WTC11 (cell line): Measurements from ENCODE around the gene FARP2.

Source experiments
- JUN ChIP-seq: sonication (generic); formaldehyde crosslinking; IDR thresholded peaks from 2 replicates; pipeline ENCODE4 v1.8.0; 2023; ENCODE audit warnings: mild to moderate bottlenecking, missing genetic modification reagents
- ZBTB21 ChIP-seq: sonication (generic); formaldehyde crosslinking; IDR thresholded peaks from 2 replicates; pipeline ENCODE4 v1.8.1; 2023; ENCODE audit warnings: mild to moderate bottlenecking, missing genetic modification reagents, borderline replicate concordance
- TF ChIP-seq, protein P1 (sequence below): sonication (generic); formaldehyde crosslinking; conservative IDR thresholded peaks from 2 replicates; pipeline ENCODE4 v1.8.1; 2022; ENCODE audit warnings: mild to moderate bottlenecking, missing genetic modification reagents

DNA sequence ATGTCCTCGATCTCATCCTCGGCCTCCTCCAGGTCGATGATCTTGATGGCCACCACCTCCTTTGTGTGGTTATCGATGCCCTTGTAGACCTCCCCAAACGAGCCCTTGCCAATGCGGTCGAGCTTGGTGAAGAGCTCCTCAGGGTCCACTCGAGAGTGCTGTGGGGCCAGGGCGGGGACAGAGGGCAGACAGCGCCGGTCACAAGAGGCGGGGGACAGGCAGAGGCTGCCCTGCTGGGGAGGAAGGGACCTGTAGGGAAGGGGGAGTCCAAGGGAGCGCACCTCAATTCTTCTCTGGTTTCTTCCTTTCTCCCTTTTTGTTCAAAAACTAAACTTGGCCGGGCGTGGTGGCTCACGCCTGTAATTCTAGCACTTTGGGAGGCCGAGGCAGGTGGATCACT lies 145.5 kb downstream of the FARP2 start:
- TF ChIP-seq JUN, result no peak
- TF ChIP-seq ZBTB21 (CRISPR knock-in tag), result no peak
- TF ChIP-seq, protein P1, sequence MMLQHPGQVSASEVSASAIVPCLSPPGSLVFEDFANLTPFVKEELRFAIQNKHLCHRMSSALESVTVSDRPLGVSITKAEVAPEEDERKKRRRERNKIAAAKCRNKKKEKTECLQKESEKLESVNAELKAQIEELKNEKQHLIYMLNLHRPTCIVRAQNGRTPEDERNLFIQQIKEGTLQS (CRISPR knock-in tag), result no peak
